WTC11 (cell line): ENCODE data around the gene PLD2. TPM values are rescaled to one million over a fixed set of nuclear protein-coding genes. Genes with fewer than 3 reads are reported as not detected.
A peak's percentile ranks its signal among the peaks of the same experiment; 100 is the strongest.

Source experiments
- ATAC-seq: fragments of 200-7000 bp; cut with Tn5 transposase; 2 replicates; pipeline ENCODE4 v1.10.0; 2021; ENCODE audit warnings: mild to moderate bottlenecking, moderate library complexity
- CTCF ChIA-PET: fragments of 300-600 bp; sonication (Branson Sonifier 250); formaldehyde crosslinking; loops from one replicate; lab custom pipeline; 2021; ENCODE audit warnings: antibody characterized with exemption; lab: Charles Lee
- POLR2A ChIA-PET: fragments of 350-600 bp; sonication (Branson Sonifier 250); formaldehyde crosslinking; loops from one replicate; lab custom pipeline; 2021; ENCODE audit warnings: antibody characterized with exemption; lab: Charles Lee
- DNase-seq: peaks from one replicate; pipeline ENCODE4 v3.0.0; 2021; ENCODE audit warnings: low spot score
- H3K27ac Mint-ChIP-seq: 2 replicates; pipeline ENCODE4 v1.8.0; 2021; ENCODE audit warnings: mixed read lengths
- H3K27me3 Mint-ChIP-seq: 2 replicates; pipeline ENCODE4 v1.8.0; 2021; ENCODE audit warnings: low read depth, mild to moderate bottlenecking, moderate library complexity, mixed read lengths
- H3K36me3 Mint-ChIP-seq: 2 replicates; pipeline ENCODE4 v1.8.0; 2021; ENCODE audit warnings: mixed read lengths
- H3K4me1 Mint-ChIP-seq: 2 replicates; pipeline ENCODE4 v1.8.0; 2022; ENCODE audit warnings: mixed read lengths
- H3K4me3 Mint-ChIP-seq: 2 replicates; pipeline ENCODE4 v1.8.0; 2021; ENCODE audit warnings: mild to moderate bottlenecking, moderate library complexity, mixed read lengths
- H3K9me3 Mint-ChIP-seq: 2 replicates; pipeline ENCODE4 v1.8.0; 2021; ENCODE audit warnings: mixed read lengths
- CBFB ChIP-seq: sonication (generic); formaldehyde crosslinking; IDR thresholded peaks from 2 replicates; pipeline ENCODE4 v1.8.1; 2022; ENCODE audit warnings: mild to moderate bottlenecking, low read depth, missing genetic modification reagents
- CDX4 ChIP-seq: fragments of 250-450 bp; sonication (Bioruptor Pico); IDR thresholded peaks from 2 replicates; pipeline ENCODE4 v1.9.0; 2021; ENCODE audit warnings: moderate library complexity, mild to moderate bottlenecking, inconsistent platforms, borderline replicate concordance
- CREB1 ChIP-seq: sonication (generic); formaldehyde crosslinking; IDR thresholded peaks from 2 replicates; pipeline ENCODE4 v1.8.0; 2023; ENCODE audit warnings: mild to moderate bottlenecking, missing genetic modification reagents
- E2F5 ChIP-seq: sonication (generic); formaldehyde crosslinking; IDR thresholded peaks from 2 replicates; pipeline ENCODE4 v1.8.1; 2022; ENCODE audit warnings: mild to moderate bottlenecking, moderate library complexity, missing genetic modification reagents
- ELF4 ChIP-seq: sonication (generic); formaldehyde crosslinking; IDR thresholded peaks from 2 replicates; pipeline ENCODE4 v1.8.1; 2022; ENCODE audit warnings: low read depth, mild to moderate bottlenecking, moderate library complexity, missing genetic modification reagents
- ESRRA ChIP-seq: sonication (generic); formaldehyde crosslinking; IDR thresholded peaks from 2 replicates; pipeline ENCODE4 v1.8.1; 2022; ENCODE audit warnings: mild to moderate bottlenecking, missing genetic modification reagents, borderline replicate concordance
- FOXJ3 ChIP-seq: sonication (generic); formaldehyde crosslinking; IDR thresholded peaks from 2 replicates; pipeline ENCODE4 v1.9.0; 2021; ENCODE audit warnings: missing genetic modification reagents, mild to moderate bottlenecking, borderline replicate concordance
- GABPB1 ChIP-seq: sonication (generic); formaldehyde crosslinking; IDR thresholded peaks from 2 replicates; pipeline ENCODE4 v1.8.1; 2023; ENCODE audit warnings: mild to moderate bottlenecking, missing genetic modification reagents
- GTF2I ChIP-seq: fragments of 250-450 bp; sonication (Bioruptor Pico); conservative IDR thresholded peaks from 2 replicates; pipeline ENCODE4 v1.4.0; 2021; ENCODE audit warnings: mild to moderate bottlenecking
- IRF2 ChIP-seq: sonication (generic); formaldehyde crosslinking; IDR thresholded peaks from 2 replicates; pipeline ENCODE4 v1.8.0; 2022; ENCODE audit warnings: low read depth, missing genetic modification reagents, borderline replicate concordance
- JAZF1 ChIP-seq: fragments of 250-450 bp; sonication (Bioruptor Pico); IDR thresholded peaks from 2 replicates; pipeline ENCODE4 v1.9.0; 2021; ENCODE audit warnings: moderate library complexity, mild to moderate bottlenecking, inconsistent platforms
- JUN ChIP-seq: sonication (generic); formaldehyde crosslinking; IDR thresholded peaks from 2 replicates; pipeline ENCODE4 v1.8.0; 2023; ENCODE audit warnings: mild to moderate bottlenecking, missing genetic modification reagents
- MAX ChIP-seq: sonication (generic); formaldehyde crosslinking; IDR thresholded peaks from 2 replicates; pipeline ENCODE4 v1.8.0; 2022; ENCODE audit warnings: mild to moderate bottlenecking, missing genetic modification reagents
- NR3C1 ChIP-seq: sonication (generic); formaldehyde crosslinking; conservative IDR thresholded peaks from 2 replicates; pipeline ENCODE4 v1.8.1; 2023; ENCODE audit warnings: low read depth, mild to moderate bottlenecking, missing genetic modification reagents
- OVOL2 ChIP-seq: fragments of 250-450 bp; sonication (Bioruptor Pico); IDR thresholded peaks from 2 replicates; pipeline ENCODE4 v1.9.0; 2021; ENCODE audit warnings: mild to moderate bottlenecking, borderline replicate concordance
- PREB ChIP-seq: sonication (generic); formaldehyde crosslinking; IDR thresholded peaks from 2 replicates; pipeline ENCODE4 v1.8.1; 2022; ENCODE audit warnings: mild to moderate bottlenecking, missing genetic modification reagents, moderate library complexity, borderline replicate concordance
- PRRX2 ChIP-seq: fragments of 250-450 bp; sonication (Bioruptor Pico); IDR thresholded peaks from 2 replicates; pipeline ENCODE4 v1.8.0; 2021; ENCODE audit warnings: mild to moderate bottlenecking
- RORB ChIP-seq: fragments of 250-450 bp; sonication (Bioruptor Pico); IDR thresholded peaks from 2 replicates; pipeline ENCODE4 v1.9.0; 2021; ENCODE audit warnings: mild to moderate bottlenecking
- SMAD3 ChIP-seq: sonication (generic); formaldehyde crosslinking; IDR thresholded peaks from 2 replicates; pipeline ENCODE4 v1.8.0; 2022; ENCODE audit warnings: missing genetic modification reagents, mild to moderate bottlenecking, borderline replicate concordance
- SMAD4 ChIP-seq: sonication (generic); formaldehyde crosslinking; IDR thresholded peaks from 2 replicates; pipeline ENCODE4 v1.8.0; 2022; ENCODE audit warnings: mild to moderate bottlenecking, missing genetic modification reagents
- SOX15 ChIP-seq: fragments of 250-450 bp; sonication (Bioruptor Pico); IDR thresholded peaks from 2 replicates; pipeline ENCODE4 v1.9.0; 2021; ENCODE audit warnings: mild to moderate bottlenecking
- TP53 ChIP-seq: sonication (generic); formaldehyde crosslinking; IDR thresholded peaks from 2 replicates; pipeline ENCODE4 v1.8.1; 2023; ENCODE audit warnings: mild to moderate bottlenecking, missing genetic modification reagents
- ZBTB21 ChIP-seq: sonication (generic); formaldehyde crosslinking; IDR thresholded peaks from 2 replicates; pipeline ENCODE4 v1.8.1; 2023; ENCODE audit warnings: mild to moderate bottlenecking, missing genetic modification reagents, borderline replicate concordance
- ZNF512 ChIP-seq: sonication (generic); formaldehyde crosslinking; IDR thresholded peaks from 2 replicates; pipeline ENCODE4 v1.8.1; 2022; ENCODE audit warnings: missing genetic modification reagents, borderline replicate concordance
- ZNF671 ChIP-seq: fragments of 250-450 bp; sonication (Bioruptor Pico); IDR thresholded peaks from 2 replicates; pipeline ENCODE4 v1.8.0; 2021; ENCODE audit warnings: mild to moderate bottlenecking
- ZSCAN18 ChIP-seq: fragments of 250-450 bp; sonication (Bioruptor Pico); IDR thresholded peaks from 2 replicates; pipeline ENCODE4 v2.1.2; 2022; ENCODE audit warnings: mild to moderate bottlenecking, moderate library complexity
- total RNA-seq: library from RNA; stranded (reverse); gene quantifications from 3 replicates; pipeline ENCODE4 v1.2.3, GENCODE V29; 2021

PLD2 gene
- total RNA-seq, 1 experiment from 2014 or later, result 64.9 TPM

GRCh38 chr17:4842376-4842775 is 35.4 kb downstream of the PLD2 start:
- TF ChIP-seq IRF2 (CRISPR knock-in tag), result no peak
- TF ChIP-seq ZBTB21 (CRISPR knock-in tag), result no peak
- TF ChIP-seq ESRRA (CRISPR knock-in tag), result no peak
- TF ChIP-seq SOX15, result no peak
- no peak for TF ChIP-seq ZSCAN18 (CRISPR knock-in tag)
- no peak for TF ChIP-seq OVOL2 (CRISPR knock-in tag)
- no peak for TF ChIP-seq MAX (CRISPR knock-in tag)
- no peak for TF ChIP-seq ZNF671 (CRISPR knock-in tag)
- no peak for TF ChIP-seq CBFB (CRISPR knock-in tag)
- Mint-ChIP-seq H3K9me3 (no peaks in the 10 kb centered on the region), H3K27ac (0 out of 2 replicates have a peak overlapping the region, but pooled peaks have one; percentile 60), H3K27me3 (no peaks in the 10 kb centered on the region), H3K36me3 (no peaks in the 10 kb centered on the region), H3K4me3 (no peak overlapping the region), H3K4me1 (peaks cover 31% of the 10 kb centered on the region)
- no peak for DNase-seq
- ChIA-PET POLR2A (no interaction called here), CTCF (no interaction called here)
- ATAC-seq, result no peak

GRCh38 chr17:4843321-4844000 is 36.5 kb downstream of the PLD2 start:
- ChIA-PET CTCF (no interaction called here), POLR2A (no interaction called here)
- Mint-ChIP-seq H3K27me3 (no peaks in the 10 kb centered on the region), H3K4me1 (peaks cover 37% of the 10 kb centered on the region), H3K27ac (no peak overlapping the region), H3K9me3 (no peaks in the 10 kb centered on the region), H3K4me3 (no peak overlapping the region), H3K36me3 (no peaks in the 10 kb centered on the region)
- TF ChIP-seq CREB1 (no peak), RORB (CRISPR knock-in tag) (no peak), ESRRA (CRISPR knock-in tag) (no peak), PREB (CRISPR knock-in tag) (no peak), E2F5 (CRISPR knock-in tag) (no peak), JAZF1 (CRISPR knock-in tag) (no peak), ZNF512 (CRISPR knock-in tag) (no peak), GTF2I (CRISPR knock-in tag) (no peak)
- ATAC-seq (no peak), DNase-seq (no peak)

GRCh38 chr17:4845118-4845517 is 38.2 kb downstream of the PLD2 start:
- CTCF ChIA-PET, result no interaction called here
- H3K27me3 Mint-ChIP-seq, result no peaks in the 10 kb centered on the region
- no peak overlapping the region for H3K4me3 Mint-ChIP-seq
- H3K9me3 Mint-ChIP-seq, result no peaks in the 10 kb centered on the region
- ATAC-seq (no peak), DNase-seq (no peak)
- H3K27ac Mint-ChIP-seq, result peak overlapping the region; percentile 57; the same call in 1 of the 2 replicates
- POLR2A ChIA-PET, result no interaction called here
- H3K4me1 Mint-ChIP-seq, result peaks cover 43% of the 10 kb centered on the region
- H3K36me3 Mint-ChIP-seq, result no peaks in the 10 kb centered on the region
- TF ChIP-seq CDX4 (CRISPR knock-in tag) (no peak), JUN (CRISPR knock-in tag) (no peak), ESRRA (CRISPR knock-in tag) (no peak), PREB (CRISPR knock-in tag) (no peak), PRRX2 (no peak), SMAD4 (CRISPR knock-in tag) (no peak), TP53 (CRISPR knock-in tag) (no peak), ELF4 (CRISPR knock-in tag) (no peak), SMAD3 (CRISPR knock-in tag) (no peak), NR3C1 (CRISPR knock-in tag) (no peak), FOXJ3 (CRISPR knock-in tag) (no peak), SOX15 (no peak), GABPB1 (CRISPR knock-in tag) (no peak)
